ENCODE measurements around the gene NADK.

NADK gene, protein sequence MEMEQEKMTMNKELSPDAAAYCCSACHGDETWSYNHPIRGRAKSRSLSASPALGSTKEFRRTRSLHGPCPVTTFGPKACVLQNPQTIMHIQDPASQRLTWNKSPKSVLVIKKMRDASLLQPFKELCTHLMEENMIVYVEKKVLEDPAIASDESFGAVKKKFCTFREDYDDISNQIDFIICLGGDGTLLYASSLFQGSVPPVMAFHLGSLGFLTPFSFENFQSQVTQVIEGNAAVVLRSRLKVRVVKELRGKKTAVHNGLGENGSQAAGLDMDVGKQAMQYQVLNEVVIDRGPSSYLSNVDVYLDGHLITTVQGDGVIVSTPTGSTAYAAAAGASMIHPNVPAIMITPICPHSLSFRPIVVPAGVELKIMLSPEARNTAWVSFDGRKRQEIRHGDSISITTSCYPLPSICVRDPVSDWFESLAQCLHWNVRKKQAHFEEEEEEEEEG

GRCh38 chr1:1777950-1778662 lies at the start of gene NADK:
TSS of gene NADK (minus strand) at chr1:1778470. CDS start at chr1:1765406, 13,064 bp downstream.
- peak; percentile 51 to 56 for DNase-seq (ENCODE audit: low read depth in 1 of 2, low spot score in 1 of 2)

DNA sequence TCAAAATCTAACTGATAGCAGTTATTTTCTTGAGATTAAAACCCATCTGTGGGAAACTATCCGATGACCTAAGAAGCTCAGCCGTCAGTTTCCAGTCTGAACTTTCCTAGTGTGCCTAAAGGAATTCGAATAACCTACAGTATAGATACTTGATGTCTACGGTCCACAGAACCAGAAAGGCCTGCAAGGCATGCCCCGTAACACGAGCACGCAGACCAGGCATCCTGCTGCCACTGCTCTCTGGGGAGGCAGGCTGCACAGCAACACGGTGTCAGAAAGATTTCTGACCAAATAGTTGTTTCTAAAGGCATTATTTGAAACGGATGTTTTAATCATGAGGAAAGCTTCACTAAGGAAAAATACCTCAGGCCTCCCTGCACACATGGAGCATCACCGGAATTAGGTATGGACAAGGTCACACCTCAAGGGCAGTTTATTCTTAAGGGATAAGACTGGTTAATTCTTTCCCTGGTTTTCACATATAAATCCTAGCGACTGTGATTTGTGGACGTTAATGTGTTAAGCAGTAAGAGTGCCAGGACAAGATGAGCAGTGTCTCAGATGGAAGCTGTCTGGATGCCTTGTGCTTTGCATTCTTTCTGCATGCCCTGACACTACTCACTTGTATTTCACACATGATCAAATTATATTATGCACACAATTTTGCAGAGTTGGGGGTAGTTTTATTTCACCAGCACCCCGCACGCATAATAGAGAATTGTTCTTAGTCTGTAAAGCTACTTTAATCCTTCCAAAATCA lies 49.0 kb upstream of the NADK start:
- no peak for DNase-seq (ENCODE audit: low read depth in 1 of 2, low spot score in 1 of 2)

GRCh38 chr1:1826356-1827088 lies 48.3 kb upstream of the NADK start:
- DNase-seq (ENCODE audit: low read depth in 1 of 2, low spot score in 1 of 2) = no peak

DNA sequence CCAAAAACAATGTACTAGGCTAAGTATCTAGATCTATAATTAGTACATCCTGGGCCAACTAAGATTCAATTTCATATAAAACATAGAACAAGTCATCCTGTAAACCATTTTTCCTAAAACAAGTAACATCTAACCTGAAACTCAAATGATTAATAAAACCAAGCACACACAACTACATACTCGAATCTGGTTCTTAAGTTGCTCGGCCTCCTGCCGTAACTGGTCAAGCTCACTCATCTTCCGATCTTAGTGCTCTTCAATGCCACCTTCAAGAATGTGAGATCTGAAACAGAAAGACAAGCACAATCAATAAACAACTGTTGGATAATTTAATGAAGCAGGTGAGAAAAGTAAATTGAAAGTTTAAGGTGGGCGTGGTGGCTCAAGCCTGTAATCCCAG lies 46.9 kb upstream of the NADK start:
- no peak for DNase-seq (ENCODE audit: low read depth in 1 of 2, low spot score in 1 of 2)

GRCh38 chr1:1819762-1820161 lies 41.5 kb upstream of the NADK start:
- no peak for DNase-seq (ENCODE audit: low read depth in 1 of 2, low spot score in 1 of 2)

GRCh38 chr1:1817221-1817620 lies 39.0 kb upstream of the NADK start:
- DNase-seq (ENCODE audit: low read depth in 1 of 2, low spot score in 1 of 2) = no peak

DNA sequence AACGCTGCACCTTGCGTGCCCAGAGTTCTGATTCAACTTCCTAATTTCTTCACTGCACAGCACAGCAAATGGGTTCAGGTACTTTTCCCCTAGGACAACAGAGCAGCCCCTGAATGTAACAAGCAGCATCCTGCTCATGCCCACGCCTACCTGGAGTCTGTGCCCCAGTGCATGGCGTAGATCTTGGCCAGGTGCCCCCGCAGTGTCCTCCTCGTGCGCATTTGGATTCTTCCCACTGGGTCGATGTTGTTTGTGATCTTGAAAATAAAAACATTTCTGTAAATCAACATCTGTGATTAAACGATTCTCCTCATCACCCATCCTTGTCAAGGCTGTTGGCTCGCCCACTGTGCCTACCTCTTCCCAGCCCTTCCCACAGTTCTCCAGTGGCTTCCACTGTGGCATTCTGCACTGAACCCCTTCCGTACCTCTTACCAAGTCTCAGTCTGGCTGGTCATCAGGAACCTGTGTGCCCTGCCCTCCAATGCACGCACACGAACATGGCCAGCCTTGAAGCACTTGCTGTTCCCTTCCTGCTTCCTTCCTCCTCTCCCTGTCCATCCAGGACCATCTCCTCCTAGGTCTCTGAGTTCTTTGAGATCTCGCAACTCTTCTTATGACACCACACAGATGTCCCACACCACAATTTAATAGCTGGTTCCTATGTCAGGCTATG lies 37.5 kb upstream of the NADK start:
- DNase-seq (ENCODE audit: low read depth in 1 of 2, low spot score in 1 of 2) = no peak

DNA sequence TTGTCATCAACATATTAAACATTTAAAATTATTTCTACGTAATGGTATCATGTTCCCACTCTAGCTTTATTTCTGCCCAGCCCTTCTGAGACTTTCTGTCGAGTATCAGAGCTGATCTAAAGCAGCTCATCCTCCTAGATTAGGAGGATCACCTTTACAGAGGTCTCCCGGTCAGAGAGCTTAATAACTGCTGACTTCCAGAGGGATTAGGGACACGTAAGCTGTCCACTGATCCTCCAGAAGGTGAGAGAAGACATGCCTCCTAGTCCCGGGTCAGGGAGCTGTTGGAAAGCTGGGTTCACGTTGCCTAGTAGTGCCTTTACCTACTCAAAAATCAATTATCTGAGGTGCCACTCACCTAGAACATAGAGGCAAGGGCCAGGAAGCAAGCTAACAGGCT lies 31.2 kb upstream of the NADK start:
- no peak for DNase-seq (ENCODE audit: low read depth in 1 of 2, low spot score in 1 of 2)

- no peak for DNase-seq (ENCODE audit: low read depth in 1 of 2, low spot score in 1 of 2)
Observed at GRCh38 chr1:1808206-1808605, 29.9 kb upstream of the NADK start.

DNA sequence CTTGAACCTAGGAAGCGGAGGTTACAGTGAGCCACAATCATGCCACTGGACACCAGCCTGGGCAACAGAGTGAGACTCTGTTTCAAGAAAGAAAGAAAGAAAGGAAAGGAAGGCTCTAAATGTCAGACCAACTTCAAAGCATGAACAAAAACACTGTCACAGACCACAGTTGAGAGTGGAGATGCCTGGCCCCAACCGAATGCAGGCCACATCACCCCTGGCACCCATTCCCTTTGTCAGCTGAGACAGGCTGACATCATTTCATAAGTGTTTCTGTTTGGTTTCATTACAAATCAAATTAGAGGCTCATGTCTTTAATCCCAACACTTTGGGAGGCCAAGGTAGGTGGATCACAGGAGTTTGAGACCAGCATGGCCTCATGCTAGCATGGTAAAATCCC lies 28.6 kb upstream of the NADK start:
- no peak for DNase-seq (ENCODE audit: low read depth in 1 of 2, low spot score in 1 of 2)

- no peak for DNase-seq (ENCODE audit: low read depth in 1 of 2, low spot score in 1 of 2)
Observed at GRCh38 chr1:1804301-1804700, 26.0 kb upstream of the NADK start.

DNA sequence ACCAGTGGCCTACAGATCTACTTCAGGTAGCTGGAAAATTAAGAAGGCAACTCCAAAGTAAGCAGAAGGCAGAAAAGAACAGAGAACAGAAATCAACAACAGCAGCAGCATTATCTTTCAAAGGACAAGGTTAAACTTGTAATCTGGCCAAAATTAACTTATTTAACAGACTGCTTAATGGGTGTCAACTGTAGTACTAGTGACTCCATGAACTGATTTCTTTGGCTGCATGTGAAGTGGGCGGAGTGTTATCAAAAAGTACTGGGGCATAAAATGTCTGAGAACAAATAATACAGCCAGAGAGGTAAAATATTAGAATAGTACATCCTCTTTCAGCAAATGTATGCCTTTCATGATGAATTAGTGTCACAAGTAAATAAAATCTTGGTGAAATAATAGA lies 24.6 kb upstream of the NADK start:
- DNase-seq (ENCODE audit: low read depth in 1 of 2, low spot score in 1 of 2) = no peak

- DNase-seq (ENCODE audit: low read depth in 1 of 2, low spot score in 1 of 2) = no peak
Observed at GRCh38 chr1:1799716-1800115, 21.4 kb upstream of the NADK start.

- DNase-seq (ENCODE audit: low read depth in 1 of 2, low spot score in 1 of 2) = no peak
Observed at GRCh38 chr1:1797731-1798341, 19.6 kb upstream of the NADK start.

DNA sequence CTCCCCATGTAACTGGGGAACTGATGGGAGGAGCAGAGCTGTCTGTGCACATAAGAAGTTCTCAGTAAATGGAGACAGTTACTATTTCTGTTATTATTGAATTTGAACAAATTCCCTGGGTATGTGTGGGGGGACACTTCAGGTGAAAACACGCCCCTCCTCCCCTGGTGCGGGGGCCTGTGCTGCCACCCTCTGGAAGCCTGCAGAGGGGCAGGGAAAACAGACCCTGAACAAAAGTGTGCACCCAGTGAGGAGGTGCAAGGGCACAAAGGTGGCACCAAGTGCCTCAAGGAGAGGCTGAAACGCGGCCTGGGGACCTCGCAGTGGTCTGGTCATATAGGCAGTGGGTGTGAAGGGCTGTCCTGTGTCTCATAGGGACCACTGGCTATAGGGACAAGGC lies 18.2 kb upstream of the NADK start:
- DNase-seq (ENCODE audit: low read depth in 1 of 2, low spot score in 1 of 2) = no peak

GRCh38 chr1:1794999-1795398 lies 16.7 kb upstream of the NADK start:
- no peak for DNase-seq (ENCODE audit: low read depth in 1 of 2, low spot score in 1 of 2)

DNA sequence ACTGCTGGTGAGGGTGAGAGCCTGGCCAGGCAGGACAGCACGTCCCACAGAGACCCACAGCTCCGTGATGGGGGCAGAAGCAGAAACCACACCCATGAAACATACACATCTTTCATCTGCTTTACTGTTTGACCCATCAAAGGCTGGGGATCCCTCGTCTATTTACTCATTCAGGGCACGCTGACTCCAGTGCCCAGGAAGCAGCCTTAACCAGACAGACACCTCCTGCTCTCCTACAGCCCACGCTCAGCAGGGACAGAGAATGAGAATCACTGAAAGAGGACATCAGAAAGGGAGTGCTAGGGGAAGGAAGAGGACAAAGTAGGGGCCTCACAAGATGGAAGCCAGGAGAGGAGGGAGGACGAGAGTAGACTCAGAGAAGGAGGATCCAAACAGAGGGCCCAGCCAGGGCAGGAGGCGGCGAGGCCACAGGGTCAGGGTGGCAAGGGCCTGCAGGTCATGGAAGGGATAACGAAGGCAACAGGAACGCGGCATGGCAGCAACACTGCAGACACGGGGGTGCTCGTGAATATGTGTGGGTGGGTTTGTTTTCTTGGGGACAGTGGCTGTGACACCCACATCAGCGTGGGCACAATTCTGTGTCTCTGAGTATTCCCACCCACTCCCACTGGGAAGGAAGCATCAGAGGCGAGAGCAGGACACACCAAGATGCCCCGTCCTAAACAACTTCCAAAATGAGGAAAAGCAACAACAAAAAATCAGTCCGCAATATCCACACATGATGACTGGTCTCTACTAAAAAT lies 15.4 kb upstream of the NADK start:
- no peak for DNase-seq (ENCODE audit: low read depth in 1 of 2, low spot score in 1 of 2)

DNA sequence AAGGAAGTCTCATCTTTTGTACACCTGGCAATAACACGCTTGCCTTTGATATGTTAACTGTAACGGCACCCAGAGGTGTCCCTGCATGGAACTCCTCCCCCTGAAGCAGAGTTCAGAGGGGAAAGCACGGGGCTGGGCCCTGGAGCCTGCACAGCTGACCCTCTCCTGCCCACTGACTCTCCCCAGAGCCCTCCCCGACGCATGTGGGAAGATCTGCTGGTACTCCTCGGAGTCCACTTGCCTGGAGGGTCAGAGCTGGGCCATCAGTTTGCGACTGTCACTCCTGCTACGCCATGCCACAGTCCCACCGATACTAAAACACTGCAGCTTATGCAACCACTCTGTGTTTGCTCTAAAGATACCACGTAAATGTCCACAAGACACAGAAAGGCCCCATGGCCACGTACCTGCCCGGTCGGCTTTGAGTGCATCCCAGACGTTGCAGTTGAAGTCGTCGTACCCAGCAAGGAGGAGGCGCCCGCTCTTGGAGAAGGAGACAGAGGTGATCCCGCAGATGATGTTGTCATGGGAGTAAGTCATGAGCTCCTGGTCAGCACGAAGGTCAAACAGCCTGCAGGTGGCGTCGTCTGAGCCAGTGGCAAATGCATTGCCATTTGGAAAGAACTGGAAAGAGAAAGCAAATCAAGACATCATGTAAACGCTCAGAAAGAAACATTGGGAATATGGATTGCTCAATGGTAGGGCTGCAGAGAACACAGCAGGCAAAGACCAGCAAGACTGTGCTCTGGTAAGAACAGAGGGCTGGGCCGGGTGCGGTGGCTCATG lies 10.6 kb upstream of the NADK start:
- DNase-seq (ENCODE audit: low read depth in 1 of 2, low spot score in 1 of 2) = no peak

DNA sequence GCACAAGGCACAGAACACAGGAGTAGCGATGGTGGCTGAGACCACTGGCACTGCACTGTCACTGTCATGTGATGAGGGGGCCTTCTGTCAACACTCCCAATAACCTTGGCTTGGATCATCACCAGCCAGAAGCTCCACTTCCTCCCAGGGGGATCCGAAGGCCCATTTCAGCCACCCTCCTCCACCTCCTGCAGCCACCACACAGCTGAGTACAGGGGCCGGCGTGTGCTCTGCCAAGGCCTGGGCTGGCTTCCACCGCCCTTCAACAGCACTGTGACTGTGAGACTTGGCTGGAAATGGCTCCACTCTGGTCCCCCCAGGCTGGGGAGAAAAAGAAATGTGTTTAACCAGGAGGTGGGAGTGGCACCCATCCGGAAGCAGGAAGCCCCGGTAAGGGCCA lies 9.9 kb upstream of the NADK start:
- DNase-seq (ENCODE audit: low read depth in 1 of 2, low spot score in 1 of 2) = no peak
